HG03469 (cell line): ENCODE results near the gene AANAT.

ENCODE experiments used
- ATAC-seq: cut with Tn5 transposase; IDR thresholded peaks from one replicate; pipeline ENCODE4 v1.9.1; 2021; ENCODE audit warnings: mild to moderate bottlenecking, moderate library complexity, moderate number of reproducible peaks; ENCODE audit not compliant: unreplicated experiment

The AANAT gene

DNA sequence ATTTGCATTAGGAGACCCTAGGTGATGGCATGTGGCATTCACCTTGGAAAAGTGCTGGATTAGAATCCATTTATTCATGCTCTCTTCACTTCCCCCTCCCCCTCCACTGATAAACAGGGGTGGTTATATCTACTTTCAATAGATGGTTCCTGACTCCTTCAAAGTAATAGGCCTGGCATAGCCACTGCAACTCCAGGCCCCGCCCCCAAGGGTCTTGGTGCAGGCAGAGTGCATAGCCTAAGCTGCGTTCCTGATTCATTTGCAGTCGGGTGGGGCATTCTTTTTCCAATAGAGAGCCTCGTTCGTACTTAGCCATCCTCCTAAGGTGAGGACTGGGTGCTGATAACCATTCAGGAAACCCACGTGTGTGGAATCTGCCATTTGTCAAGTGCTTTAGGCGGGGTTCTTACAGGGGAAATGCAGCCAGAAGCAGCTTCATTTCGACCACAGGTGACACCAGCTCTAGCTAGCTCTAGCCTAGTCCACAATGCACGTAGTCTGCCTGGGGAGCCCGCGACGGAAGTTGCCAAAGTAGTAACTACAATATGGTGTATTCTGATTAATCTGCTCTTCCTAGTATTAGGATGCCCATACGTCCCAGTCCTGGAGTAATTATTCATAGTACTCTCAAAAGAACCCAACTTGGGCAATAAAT is 25.6 kb upstream of the AANAT start:
- ATAC-seq, result no peak

DNA sequence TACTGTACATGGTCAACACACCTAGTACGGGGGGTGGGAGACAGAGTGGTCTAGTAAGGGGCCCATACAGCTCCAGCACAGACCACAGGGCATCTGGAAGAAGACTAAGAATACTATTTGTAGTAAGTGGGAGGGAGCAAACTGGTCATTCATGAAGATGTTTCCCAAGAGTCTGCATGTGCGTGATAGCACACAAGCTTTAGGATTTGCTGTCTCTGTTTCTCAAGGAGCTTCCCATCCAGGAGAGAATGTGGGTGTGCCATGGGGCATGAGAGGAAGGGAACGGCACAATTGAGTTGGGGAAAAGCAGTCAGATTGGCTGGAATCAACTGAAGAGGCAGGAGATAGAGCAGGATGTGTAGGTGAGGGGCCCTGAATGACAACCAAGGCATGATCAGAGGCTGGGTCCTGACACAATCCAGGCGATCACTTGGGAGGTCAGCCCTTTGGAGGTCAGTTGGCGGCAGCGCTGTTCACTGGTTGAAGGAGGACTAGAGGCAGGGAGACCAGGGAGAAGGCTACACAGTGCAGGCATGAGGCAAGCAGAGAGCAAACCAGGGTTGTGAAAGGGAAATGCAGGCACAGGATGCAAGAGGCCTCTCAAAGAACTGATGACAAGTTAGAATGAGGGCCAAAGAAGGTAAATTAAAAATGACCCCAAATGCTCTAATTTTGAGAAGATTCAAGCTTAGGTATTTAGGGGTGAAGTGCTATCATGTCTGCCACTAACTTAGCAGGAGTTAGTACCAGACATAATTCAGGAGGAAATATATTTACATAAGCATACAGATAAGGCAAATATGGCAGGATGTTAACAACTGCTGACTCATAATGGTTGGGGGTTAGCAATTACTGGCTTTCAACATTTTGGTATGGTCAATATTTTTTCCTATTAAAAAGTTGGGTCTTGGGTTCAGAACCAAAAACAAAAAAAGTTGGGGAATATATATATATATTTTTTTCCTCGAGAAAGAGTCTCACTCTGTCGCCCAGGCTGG is 24.8 kb upstream of the AANAT start:
- no peak for ATAC-seq

DNA sequence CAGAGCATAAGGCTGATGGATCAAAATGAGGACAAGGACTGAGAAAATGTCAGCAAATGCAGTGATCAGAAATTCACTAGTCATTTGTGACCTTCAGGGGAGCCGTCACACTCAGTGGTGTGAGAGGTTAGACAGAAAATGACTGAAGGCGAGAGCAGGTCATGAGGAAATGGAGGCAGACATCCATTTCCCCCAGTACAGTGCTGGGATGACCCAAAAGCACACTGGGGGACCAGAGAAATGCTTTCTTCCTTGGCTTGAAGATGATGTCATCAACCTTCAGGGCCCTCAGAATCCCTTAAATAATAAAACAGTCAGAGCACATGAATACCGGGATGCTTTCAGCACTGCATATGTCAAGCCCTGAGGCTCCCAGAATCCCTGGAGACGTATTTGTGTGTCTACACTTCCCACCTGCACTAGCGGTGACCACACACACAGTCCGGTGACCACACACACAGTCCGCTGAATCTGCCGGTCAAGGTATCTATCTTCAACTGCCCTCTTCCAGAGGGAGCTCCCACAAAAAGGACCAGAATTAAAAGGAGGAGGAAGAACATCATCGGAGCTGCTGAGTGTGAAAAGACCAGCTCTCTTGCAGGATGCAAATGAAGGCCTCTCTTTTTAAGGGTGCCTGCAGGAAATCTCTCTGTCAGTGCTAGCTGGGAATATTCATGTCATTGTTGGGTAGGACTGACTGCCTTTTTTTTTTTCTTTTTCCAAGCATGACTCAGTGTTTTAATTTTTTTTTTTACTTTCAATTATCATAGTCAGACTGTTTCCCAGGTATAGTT is 22.7 kb upstream of the AANAT start:
- no peak for ATAC-seq

DNA sequence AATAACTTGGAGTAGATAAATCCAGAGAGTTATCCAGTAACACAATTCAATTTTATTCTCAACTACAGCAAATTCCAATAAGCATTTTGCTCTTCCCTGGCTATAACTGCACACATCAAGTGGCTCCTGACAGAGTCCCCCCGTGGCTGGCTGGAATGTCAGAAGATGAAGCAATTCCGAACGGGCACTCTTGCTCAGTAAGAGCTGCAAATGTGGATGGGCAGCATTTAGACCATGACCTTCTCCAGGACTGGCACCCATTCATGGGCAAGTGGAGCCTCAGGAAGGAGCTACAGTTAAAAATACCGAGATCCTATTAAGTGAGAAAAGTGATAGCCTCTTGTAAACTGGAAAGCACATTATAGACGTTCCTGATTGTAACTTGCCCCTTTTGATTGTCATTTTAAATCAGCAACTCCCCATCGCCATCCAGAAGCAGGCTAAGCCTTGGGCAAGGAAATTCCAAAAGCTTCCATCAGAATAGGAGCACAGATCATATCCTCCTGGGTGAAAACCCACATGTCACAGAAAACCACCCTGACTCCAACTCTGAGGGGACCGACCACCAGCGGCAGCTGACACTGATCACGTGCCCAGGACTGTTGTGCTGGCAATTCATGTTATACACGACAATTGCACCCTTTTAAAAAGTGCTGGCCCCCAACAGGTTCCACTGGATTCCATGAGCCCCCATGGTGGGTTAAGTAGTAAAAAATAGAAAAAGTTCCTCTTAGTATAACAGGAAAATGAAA is 21.5 kb upstream of the AANAT start:
- no peak for ATAC-seq

DNA sequence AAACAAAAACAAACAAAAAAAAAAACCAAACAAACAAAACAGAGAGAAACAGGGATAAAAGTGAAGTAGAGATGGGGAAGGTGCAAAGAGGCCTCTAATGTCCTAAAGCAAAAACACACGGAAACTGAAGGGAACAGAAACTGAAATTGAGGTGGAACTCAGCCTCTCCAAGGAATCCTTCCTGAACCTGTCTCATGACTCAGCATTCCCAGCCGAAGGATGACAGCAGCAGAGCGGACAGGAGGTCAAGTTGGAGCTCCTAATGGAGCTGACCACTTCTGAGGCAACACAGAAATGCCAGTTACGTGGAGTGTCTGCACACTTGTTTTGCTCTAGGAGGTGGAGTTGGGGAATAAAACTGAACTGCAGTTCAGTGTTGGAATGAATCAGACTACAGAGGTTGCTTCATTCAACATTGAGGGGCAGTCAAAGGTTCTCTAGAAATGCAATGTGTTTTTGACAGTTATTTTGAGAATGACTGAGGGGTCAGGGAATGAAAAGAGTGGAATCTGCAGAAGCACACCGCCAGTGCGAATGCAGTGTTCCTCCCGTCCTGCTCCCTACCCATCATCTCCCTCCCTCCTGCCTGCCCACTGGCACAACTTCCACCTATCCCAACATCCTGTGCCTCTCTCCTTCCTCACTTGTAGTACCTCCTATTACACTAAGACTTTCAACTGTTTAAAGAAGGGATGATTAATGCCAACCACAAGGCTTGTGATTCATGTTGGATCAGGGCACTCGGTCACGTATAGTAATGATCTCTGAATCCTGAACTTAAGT is 20.8 kb upstream of the AANAT start:
- no peak for ATAC-seq

DNA sequence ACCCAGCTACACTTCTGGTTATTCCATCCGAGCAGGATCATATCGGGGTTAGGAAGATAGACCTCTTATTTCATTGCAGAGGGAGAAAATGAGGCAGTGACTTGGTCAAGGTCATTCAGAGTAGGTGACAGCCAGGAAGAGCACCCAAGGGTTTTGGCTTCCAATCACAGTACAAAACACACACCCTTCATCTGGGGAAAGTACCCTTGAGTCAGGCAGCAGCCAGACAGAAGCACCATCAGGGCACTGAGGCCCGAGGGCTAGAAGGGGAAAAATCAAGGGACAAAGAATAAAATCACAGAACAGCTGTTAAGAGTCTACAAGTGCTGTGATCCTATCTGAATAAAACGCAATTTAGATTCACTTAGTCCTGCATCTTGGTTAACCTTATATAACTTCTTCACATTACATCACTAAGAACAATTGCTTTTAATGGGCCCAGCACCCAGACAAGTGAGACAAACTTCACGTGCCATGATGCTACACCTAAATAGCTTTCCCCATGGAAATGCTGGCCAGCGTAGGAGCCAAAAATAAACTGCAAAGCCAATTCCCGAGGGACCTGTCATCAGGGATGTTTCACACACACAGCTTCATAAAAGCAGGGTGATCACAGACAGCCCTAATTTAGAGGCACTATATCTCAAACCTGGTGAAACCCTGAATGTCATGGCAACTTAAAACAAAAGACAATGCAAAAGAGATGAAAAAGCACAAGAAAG is 19.3 kb upstream of the AANAT start:
- ATAC-seq, result no peak

DNA sequence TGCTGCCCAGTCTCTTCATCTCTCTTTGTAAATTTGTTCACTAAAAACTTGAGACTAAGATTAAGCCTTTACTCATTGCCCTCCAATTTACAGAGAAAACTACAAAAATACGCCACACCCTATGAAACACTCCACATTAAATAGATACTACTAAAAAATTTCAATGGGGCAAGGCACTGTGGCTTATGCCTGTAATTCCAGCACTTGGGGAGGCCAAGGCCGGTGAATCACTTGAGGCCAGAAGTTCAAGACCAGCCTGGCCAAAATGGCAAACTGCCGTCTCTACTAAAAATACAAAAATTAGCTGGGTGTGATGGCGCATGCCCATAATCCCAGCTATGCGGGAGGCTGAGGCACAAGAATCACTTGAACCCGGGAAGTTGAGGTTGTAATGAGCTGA is 18.3 kb upstream of the AANAT start:
- ATAC-seq, result no peak

DNA sequence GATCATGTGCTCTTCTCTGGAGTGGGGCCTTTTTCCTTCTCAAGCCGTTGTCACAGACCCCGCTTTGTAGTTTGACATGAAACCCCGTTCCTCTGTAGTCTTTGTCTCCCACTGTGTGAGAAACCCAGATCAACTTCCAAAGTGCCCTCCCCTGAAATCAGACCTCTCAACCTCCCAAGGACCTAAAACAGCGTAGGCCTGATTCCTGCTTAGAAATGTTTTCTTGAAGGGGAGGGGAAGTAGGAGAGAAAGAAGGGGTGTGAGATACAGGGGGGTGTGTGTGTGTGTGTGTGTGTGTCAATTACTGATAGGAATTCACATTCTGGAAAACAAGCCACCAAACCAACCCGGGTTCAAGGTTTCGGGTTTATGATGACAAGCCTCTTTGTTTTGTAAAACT is 15.9 kb upstream of the AANAT start:
- ATAC-seq, result no peak

DNA sequence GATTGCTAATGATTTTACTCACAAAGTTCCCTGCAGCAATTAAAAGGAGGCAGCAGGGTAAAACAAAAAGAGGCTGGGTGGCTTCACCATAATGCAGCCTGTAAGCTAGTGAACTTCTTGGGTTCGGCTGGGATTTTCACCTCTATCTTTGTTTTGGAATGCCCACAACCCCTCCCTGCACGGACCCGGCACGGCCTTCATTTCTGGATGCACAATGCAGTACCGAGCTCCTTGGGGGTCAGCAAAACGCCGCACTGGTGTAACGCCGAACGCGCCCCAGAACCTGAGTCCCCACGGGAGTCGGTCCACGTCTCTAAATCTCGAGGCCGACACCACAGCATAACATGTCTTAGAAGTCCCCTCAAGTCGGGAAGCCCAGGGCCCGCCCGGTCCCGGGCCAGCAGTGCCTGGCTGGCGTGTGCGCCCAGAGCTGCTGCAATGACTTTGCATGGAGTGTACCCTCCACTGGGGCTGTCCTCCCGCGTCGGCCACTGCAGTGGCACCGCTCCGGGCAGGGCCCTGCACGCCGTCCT is 15.2 kb upstream of the AANAT start:
- ATAC-seq, result no peak

DNA sequence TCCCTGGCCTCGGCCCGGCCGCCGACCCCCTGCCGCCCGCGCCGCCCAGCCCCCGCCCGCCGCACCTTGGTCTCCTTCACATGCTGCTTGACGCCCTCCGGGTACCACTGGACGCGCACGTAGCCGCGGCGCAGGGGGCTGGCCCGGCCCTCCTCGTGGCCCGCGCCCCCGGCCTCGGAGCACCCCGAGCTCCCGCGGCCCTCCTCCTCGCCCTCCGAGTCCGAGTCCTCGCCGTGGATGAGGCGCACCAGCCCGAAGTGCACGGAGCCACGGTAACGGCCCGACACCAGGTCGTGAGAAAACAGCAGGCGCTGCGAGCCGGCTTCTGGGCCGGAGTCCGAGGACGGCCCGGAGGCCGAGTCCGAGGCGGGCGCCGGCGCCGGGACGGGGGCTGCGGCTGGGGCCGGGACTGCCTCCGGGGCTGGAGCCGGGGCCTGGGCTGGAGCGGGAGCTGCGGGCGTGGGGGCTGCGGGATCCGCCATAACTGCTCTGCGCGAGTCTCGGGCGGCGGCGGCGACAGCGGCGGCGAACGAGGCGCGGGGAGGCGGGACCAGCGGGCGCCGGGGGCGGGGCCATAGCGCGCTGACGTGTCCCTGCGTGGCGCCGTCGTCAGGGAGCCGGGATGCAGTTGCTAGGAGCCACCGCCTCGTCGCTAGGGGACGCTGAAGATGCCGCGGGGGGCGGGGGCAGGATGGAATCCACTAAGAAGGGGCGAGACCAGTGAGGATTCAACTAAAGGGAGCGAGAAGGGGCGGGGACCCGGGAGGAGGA is 14.6 kb upstream of the AANAT start, which contains the start of gene UBE2O:
Gene UBE2O, minus strand, starts transcription at position 493 of the 771 bp plus-strand sequence. Its CDS starts 11 bp downstream, at position 482.
- ATAC-seq, result peak; percentile 55

DNA sequence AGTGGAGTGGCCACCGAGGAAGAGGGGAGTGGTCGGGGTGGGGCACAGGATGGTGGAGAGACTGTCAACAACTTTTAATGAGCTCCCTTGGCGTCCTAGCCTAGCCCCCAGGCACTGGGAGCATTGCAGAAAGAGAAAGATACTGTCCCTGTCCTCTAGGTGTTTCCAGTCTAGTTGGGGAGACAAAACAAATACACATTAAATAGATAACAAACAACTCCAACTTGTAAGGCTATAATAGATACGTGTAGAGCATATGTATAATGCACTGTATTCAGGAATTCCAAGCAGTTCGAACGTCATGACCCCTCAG is 14.0 kb upstream of the AANAT start:
- no peak for ATAC-seq

DNA sequence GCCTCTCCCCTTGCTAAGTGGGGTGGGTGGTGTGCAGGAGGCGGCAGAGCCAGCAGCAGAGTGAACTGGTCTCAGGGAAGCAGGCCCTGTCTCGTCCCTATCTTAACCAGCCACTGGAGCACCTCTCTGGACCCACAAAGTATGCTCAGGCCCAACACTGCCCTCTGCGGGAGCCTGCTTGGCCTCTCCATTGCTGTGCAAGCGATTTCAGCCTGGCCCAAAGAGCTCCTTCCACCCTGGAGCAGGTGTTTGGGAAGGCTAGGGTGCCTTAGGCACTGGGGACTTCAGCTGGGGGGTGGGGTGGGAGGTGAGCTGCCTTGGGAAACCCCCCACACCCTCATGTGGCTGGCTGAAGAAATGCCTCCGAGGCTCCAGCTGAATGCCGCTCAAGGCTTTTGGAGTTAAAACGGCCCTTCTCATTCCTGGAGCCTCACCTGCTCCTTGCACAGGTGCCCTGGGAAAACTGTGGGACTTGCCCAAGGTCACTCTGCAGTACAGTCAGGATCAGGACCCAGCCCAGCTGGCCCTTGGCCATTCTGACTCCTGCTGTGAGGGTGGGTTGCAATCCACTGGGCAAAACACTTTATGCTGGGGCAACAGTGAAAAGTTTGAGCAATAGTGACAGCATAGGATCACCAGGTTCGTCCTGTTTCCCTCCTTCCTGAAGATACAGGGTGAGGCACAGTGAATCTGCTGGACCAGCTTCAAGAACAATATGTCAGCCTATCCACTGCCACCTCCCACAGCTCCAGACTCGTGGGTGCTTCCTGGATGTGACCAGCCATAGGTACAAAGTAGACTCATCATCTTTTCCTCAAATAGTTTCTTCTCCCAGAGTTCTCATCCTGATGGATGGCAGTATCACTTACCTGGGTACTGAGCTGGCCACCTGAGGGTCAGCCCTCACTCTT is 8.6 kb upstream of the AANAT start:
- ATAC-seq, result no peak

DNA sequence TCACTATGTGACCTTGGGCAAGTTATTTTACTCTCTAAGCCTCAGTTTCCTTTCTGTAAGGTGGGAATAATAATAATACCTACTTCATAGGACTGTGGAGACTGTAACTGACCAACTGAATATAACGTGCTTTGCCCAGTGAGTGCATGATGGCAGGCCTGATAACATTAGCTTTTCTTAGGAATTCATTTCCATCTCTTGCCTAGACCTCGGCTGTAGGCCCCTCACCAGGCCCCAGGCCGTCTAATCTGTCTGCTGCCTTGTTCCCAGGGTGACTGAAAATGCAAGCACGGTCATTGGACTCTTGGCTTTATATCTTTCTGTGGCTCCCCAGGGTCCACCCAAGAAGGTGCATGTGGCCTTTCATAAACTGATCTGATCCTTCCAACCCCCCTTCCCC is 7.7 kb upstream of the AANAT start:
- ATAC-seq, result no peak

DNA sequence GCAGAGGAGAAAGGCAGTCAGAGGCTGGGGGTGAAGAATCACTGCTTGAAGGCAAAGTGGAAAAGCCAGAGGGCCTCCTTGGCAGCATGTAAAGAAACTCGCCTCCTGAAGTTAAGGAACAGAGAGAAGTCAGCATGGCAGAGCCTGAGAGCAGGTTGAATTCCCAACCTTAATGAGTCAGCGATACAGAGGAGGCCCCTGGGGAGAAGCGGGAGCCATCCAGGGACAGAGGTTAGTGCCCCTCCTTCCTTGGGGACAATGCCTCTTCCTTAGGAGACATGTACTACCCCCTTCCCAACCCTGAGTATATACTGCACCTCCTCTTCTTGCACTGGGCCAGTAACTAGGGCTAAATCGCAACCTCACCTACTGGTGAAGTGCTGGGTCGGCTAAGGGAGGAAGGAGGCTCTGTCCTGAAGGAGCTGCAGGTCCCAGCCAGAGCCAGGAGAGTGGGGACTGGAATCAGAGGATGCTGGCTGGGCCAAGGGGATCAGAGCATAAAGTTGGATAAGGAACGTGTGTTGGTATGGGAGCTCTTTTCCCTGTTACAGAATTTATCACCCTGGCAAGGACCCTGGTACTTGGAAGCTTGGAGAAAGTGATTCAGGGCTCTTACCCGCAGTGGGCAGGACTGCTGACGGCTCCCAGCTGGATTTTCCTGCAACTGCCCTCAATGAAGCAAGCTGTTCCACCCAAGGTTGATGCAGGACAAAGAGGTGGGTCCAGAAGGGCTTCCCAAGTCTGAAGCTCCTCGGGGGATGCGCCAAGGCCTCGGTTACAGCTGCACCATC is 5.4 kb upstream of the AANAT start:
- no peak for ATAC-seq

DNA sequence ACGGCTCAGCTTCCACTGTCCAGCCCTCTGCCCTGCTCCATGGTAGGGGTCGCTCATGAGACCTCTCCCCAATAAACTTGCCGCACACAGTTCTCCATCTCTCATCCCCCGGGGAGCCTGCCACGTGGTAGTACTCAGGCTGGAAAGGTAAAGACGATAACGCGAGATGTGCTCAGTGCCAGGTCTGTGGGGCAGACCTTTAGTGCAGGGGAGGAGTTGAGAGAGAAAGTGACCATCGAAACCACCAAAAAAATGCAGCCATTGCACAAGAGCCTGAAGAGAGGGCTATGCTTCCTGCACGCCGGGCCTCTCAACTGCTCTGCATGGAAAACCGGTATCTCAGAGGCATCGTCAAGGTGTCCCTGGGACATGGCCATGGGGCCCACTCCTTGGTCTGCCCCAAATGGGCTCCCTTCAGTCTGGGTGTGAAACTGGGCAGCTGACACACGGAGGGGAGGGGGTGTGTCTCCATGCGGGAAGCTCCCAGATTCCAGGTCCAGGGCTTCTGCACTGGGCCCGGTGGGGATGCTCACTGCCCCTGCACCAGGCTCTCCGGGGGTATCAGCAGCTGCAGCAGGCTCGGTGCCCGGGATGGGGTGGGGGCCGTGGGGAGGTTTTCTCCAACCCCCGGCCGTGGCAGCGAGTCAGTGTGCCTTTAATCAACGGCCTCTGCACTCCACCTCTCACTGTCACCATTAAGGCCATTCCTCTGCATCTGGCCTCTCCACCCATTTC is 4.7 kb upstream of the AANAT start:
- no peak for ATAC-seq

DNA sequence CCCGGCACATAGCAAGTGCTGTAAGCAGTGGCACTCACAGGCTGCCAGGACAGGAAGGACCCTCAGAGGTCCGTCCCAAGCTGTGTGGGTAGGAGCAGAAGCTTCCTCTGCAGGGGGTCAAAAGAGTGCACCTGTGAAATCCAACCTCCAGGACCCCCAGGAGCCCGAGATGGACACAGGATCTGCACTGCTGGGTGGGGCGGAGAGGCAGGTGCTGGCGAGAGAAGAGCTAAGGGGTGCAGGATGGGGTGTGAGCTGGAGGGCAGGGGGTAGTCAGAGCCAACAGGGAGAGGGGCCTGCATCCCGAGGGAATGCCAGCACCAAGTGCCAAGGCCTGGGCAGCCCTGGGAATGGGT is 650 bp upstream of the AANAT start:
- ATAC-seq, result no peak
